Fibroblast of the conjunctiva (primary cell): ENCODE measurements around the gene GYG1.

Experiments
- DNase-seq: peaks from one replicate; pipeline ENCODE4 v3.0.0-alpha.2; 2010; ENCODE audit warnings: low read depth

GYG1 gene

GRCh38 chr3:149016669-149017541, 25.6 kb downstream of the GYG1 start:
- peak; percentile 75 for DNase-seq

GRCh38 chr3:149018247-149018646, 26.9 kb downstream of the GYG1 start:
- no peak for DNase-seq

DNA sequence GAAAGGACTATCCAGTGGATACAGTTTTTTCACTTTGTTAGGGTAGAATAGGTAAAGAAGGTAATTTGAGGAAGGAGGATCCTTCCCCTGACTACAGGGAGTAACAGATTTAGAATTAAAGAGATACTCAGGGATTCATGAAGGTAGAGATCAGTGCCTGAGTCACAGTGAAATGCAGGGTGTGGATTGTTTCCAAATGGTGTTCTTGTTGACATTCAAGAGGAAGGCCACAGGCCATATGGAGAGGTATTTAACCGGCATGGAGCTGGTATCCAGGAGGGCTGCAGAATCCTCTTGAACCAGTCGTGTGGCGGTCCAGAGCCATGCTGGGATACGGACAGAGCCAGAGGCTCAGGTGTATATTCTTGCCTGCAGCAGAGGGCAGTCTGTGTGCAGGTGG, 28.2 kb downstream of the GYG1 start:
- no peak for DNase-seq

- no peak for DNase-seq
Observed at GRCh38 chr3:149020196-149020838, 29.0 kb downstream of the GYG1 start.

DNA sequence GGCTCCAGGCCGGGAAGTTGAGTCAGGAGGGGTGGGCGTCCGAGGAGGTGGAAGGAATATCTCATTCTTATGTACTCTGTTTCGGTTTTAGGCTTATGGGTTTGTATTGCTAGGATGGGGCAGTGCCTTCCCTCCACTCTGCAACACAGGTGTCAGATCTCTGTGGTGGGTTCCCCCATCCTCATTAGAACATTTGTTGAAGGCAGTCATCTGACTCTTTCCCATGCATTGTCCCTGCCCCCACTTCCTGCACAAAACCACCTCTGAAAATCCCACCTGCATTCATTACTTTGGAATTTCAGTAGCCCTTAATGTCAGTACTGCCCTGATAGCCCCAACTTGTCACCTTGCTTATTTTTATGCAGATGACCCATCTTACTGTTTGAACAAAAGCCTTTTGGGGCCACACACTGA, 29.5 kb downstream of the GYG1 start:
- DNase-seq: no peak

GRCh38 chr3:149021830-149022229, 30.5 kb downstream of the GYG1 start:
- no peak for DNase-seq

- no peak for DNase-seq
Observed at GRCh38 chr3:149023951-149024350, 32.6 kb downstream of the GYG1 start.

DNA sequence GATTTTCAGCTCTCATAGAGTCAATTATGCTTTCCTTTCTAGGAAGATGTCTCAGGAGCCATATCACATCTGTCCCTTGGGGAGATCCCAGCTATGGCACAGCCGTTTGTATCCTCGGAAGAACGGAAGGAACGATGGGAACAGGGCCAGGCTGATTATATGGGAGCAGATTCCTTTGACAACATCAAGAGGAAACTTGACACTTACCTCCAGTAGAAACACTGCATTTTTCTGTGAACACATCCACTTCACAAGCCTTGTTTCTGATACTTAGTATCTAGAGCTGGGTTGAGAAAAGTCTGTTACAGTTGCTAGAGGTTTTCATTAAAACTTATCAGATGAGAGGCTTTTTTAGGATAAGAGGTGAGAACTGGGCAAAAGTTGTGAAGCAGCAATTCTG, 35.4 kb downstream of the GYG1 start:
- no peak for DNase-seq

GRCh38 chr3:149031096-149031495, 39.8 kb downstream of the GYG1 start:
- no peak for DNase-seq

- no peak for DNase-seq
Observed at GRCh38 chr3:149037684-149038083, 46.3 kb downstream of the GYG1 start.

DNA sequence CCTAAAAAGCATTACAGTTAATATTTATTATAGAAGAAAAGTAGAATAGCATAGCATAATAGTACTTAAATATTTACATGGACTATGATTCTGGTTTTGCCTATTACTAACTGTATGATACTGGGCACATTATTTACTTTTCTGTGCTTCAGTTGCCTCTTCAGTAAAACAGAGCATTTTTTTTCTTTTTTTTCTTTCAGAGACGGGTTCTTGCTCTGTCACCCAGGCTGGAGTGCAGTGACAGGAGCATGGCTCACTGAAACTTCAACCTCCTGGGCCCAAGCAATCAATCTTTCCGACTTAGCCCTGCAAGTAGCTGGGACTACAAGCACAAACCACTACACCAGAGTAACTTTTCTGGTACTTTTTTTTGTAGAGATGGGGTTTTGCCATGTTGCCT, 47.0 kb downstream of the GYG1 start:
- no peak for DNase-seq

GRCh38 chr3:149042789-149043386, 51.5 kb downstream of the GYG1 start:
- peak; percentile 26 for DNase-seq

DNA sequence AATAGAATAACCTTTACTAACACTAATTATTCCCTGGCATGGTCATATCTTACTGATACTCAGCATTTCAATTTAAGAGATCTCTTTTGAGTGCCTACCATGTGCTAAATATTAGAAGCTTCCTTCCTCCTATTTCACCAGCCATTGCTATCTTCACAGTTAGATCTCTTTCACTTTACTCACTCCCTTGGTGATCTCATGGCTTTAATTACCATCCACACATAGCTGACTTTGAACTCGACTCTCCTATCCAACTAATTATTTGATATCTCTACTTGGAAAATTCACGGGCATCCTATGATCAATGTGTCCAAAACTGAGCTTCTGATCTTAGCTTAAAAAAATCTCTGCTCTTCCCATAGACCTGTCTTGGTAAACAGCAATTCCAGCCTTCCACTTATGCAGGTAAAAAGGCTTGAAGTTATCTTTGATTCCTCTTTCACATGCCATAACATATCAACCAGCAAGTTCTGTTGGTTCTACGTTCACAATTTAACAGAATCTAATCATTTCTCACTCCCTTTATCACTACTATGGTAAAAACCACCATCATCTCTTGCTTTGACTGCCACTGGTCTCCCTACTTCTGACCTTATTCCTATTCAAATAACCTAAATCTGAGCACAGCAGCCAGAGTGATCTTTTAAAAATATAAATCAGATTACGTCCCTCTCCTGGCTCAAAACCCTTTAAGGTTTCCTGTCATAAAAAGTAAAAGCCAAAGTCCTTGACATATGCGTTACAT, 53.2 kb downstream of the GYG1 start:
- no peak for DNase-seq

GRCh38 chr3:149055575-149055974, 64.2 kb downstream of the GYG1 start:
- no peak for DNase-seq

GRCh38 chr3:149058198-149058597, 66.9 kb downstream of the GYG1 start:
- no peak for DNase-seq

DNA sequence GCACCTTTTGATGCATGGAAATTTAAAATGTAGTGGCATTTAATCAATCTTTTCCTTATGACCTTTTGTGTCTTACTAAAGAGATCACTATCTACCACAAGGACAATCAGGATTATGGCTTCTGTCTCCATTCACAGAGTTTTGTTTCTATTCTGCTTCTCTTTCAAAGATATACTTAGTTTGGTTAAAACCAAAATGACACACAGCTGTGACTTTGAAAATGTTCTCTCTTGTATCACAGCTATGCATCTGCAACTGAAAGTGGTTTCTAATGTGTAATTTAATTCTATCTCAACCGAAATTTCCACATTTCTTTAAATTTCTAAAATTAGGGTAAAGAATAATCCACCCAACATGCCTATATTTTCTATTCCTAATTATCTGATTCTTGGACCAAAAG, 67.3 kb downstream of the GYG1 start:
- no peak for DNase-seq

GRCh38 chr3:149061776-149062175, 70.4 kb downstream of the GYG1 start:
- no peak for DNase-seq

- DNase-seq: no peak
Observed at GRCh38 chr3:149067883-149068282, 76.5 kb downstream of the GYG1 start.
